ENCODE measurements around the gene GRIP1. TPM values are rescaled to one million over a fixed set of nuclear protein-coding genes. Genes with fewer than 3 reads are reported as not detected.

Gene GRIP1
- total and polyA plus RNA-seq, 2 donors (not counting 3 experiments of a cell fraction or from before 2014, with no cell fraction given): 0.04 to 0.69 TPM

- BruUV-seq (replicated peaks): no TSS peak
- no peaks in the 10 kb centered on the region for H3K4me1 ChIP-seq (ENCODE audit: control insufficient read depth, extremely low read depth, insufficient read depth, low read length)
- no peak for DNase-seq (ENCODE audit: low read depth, low spot score)
- H3K79me2 ChIP-seq (ENCODE audit: control insufficient read depth, insufficient read depth, low read length): no peaks in the 10 kb centered on the region
- intact Hi-C loops (cut with micrococcal nuclease) (no loop called here), dilution Hi-C loops (cut with MboI; ENCODE audit: extremely low pct_ligation_motif_present, low sequenced_read_pairs) (no loop called here)
- no peaks in the 10 kb centered on the region for H3K36me3 ChIP-seq (ENCODE audit: control insufficient read depth in 2 of 2, extremely low read depth in 1 of 2, insufficient read depth in 2 of 2, low read length in 2 of 2)
- no peak overlapping the region for H3K4me3 ChIP-seq (replicated peaks in 1 of 3; ENCODE audit: insufficient read depth in 1 of 3, low read depth in 1 of 3, low read length in 3 of 3)
- H4K20me1 ChIP-seq (replicated peaks; ENCODE audit: control insufficient read depth, extremely low read depth, insufficient read depth, low read length): no peaks in the 10 kb centered on the region
- H2AFZ ChIP-seq (ENCODE audit: low read depth, low read length): no peak overlapping the region
- H3K27ac ChIP-seq (ENCODE audit: insufficient read depth, low read depth, low read length): no peak overlapping the region
- H3K9ac ChIP-seq (replicated peaks; ENCODE audit: extremely low read depth, insufficient read depth, low read length): no peak overlapping the region
- no peaks in the 10 kb centered on the region for H3K9me1 ChIP-seq (replicated peaks; ENCODE audit: control insufficient read depth, extremely low read depth, insufficient read depth, low read length)
- POLR2A ChIA-PET: no interaction called here
- TF ChIP-seq POLR2AphosphoS5 (IDR thresholded peaks at IDR 0.05; ENCODE audit: insufficient read depth, low read depth, low read length): no peak
- TF ChIP-seq MYC (IDR thresholded peaks at IDR 0.05; ENCODE audit: low read depth, low read length): no peak
- no peak for TF ChIP-seq FOS (IDR thresholded peaks at IDR 0.05; ENCODE audit: borderline replicate concordance, insufficient read depth, low read length)
- TF ChIP-seq MAX (IDR thresholded peaks at IDR 0.05; ENCODE audit: insufficient read depth, insufficient read length): no peak
- TF ChIP-seq GATA2 (IDR thresholded peaks at IDR 0.05; ENCODE audit: insufficient read depth, insufficient read length, low read depth, low read length): no peak
- H3K27me3 ChIP-seq (ENCODE audit: control insufficient read depth in 2 of 2, insufficient read depth in 2 of 2, low read length in 2 of 2): peaks cover 16 to 25% of the 10 kb centered on the region in 2 experiments
- no peak overlapping the region for H3K4me2 ChIP-seq (ENCODE audit: insufficient read depth, low read length)
- H3K9me3 ChIP-seq (replicated peaks; ENCODE audit: control insufficient read depth, insufficient read depth, low read length): no peaks in the 10 kb centered on the region
- FAIRE-seq: no peak
- CTCF ChIA-PET: interaction anchor here (1.0 to 3.1 kb wide), 4 partner anchors 9 to 45 kb away, joined by 3 to 14 read pairs (median 4); no protein-coding TSS in a partner anchor
Observed at GRCh38 chr12:66683822-66684221, 4.9 kb upstream of the GRIP1 start.

GRCh38 chr12:66683073-66683472 lies 4.2 kb upstream of the GRIP1 start:
- intact Hi-C loops (cut with micrococcal nuclease) (no loop called here), dilution Hi-C loops (cut with MboI; ENCODE audit: extremely low pct_ligation_motif_present, low sequenced_read_pairs) (no loop called here)
- Histone ChIP-seq H3K79me2 (ENCODE audit: control insufficient read depth, insufficient read depth, low read length) (no peaks in the 10 kb centered on the region), H3K4me3 (replicated peaks in 1 of 3; ENCODE audit: insufficient read depth in 1 of 3, low read depth in 1 of 3, low read length in 3 of 3) (no peak overlapping the region), H2AFZ (ENCODE audit: low read depth, low read length) (no peak overlapping the region), H3K9me1 (replicated peaks; ENCODE audit: control insufficient read depth, extremely low read depth, insufficient read depth, low read length) (no peaks in the 10 kb centered on the region), H3K27ac (ENCODE audit: insufficient read depth, low read depth, low read length) (no peak overlapping the region), H3K27me3 (ENCODE audit: control insufficient read depth in 2 of 2, insufficient read depth in 2 of 2, low read length in 2 of 2) (peaks cover 17 to 26% of the 10 kb centered on the region in 2 experiments), H3K9ac (replicated peaks; ENCODE audit: extremely low read depth, insufficient read depth, low read length) (no peak overlapping the region), H3K36me3 (ENCODE audit: control insufficient read depth in 2 of 2, extremely low read depth in 1 of 2, insufficient read depth in 2 of 2, low read length in 2 of 2) (no peaks in the 10 kb centered on the region), H3K4me2 (ENCODE audit: insufficient read depth, low read length) (no peak overlapping the region), H3K9me3 (replicated peaks; ENCODE audit: control insufficient read depth, insufficient read depth, low read length) (no peaks in the 10 kb centered on the region), H3K4me1 (ENCODE audit: control insufficient read depth, extremely low read depth, insufficient read depth, low read length) (no peaks in the 10 kb centered on the region), H4K20me1 (replicated peaks; ENCODE audit: control insufficient read depth, extremely low read depth, insufficient read depth, low read length) (no peaks in the 10 kb centered on the region)
- DNase-seq (ENCODE audit: low read depth, low spot score) (no peak), FAIRE-seq (no peak)
- BruUV-seq (replicated peaks): no TSS peak
- no peak for TF ChIP-seq FOS (IDR thresholded peaks at IDR 0.05; ENCODE audit: borderline replicate concordance, insufficient read depth, low read length)
- TF ChIP-seq POLR2AphosphoS5 (IDR thresholded peaks at IDR 0.05; ENCODE audit: insufficient read depth, low read depth, low read length): no peak
- no peak for TF ChIP-seq POLR2A (IDR thresholded peaks at IDR 0.05; ENCODE audit: low read depth, low read length)
- no peak for TF ChIP-seq MYC (IDR thresholded peaks at IDR 0.05; ENCODE audit: low read depth, low read length)
- no peak for TF ChIP-seq CTCF (IDR thresholded peaks at IDR 0.05; ENCODE audit: extremely low read depth in 1 of 2, insufficient read depth in 1 of 2, low read depth in 1 of 2, low read length in 2 of 2)
- TF ChIP-seq EZH2 (IDR thresholded peaks at IDR 0.05; ENCODE audit: borderline replicate concordance, low read depth, low read length, severe bottlenecking): no peak
- no peak for TF ChIP-seq MAX (IDR thresholded peaks at IDR 0.05; ENCODE audit: insufficient read depth, insufficient read length)
- no peak for TF ChIP-seq GATA2 (IDR thresholded peaks at IDR 0.05; ENCODE audit: insufficient read depth, insufficient read length, low read depth, low read length)
- no peak for TF ChIP-seq JUN (IDR thresholded peaks at IDR 0.05; ENCODE audit: borderline replicate concordance, insufficient read depth, insufficient read length, low read depth)
- ChIA-PET CTCF (interaction anchor here (1.0 to 3.1 kb wide), 4 partner anchors 10 to 44 kb away, joined by 3 to 14 read pairs (median 4); no protein-coding TSS in a partner anchor), POLR2A (no interaction called here)

Measured in endothelial cell of umbilical vein (primary cell).